Ecto neural progenitor cell (in vitro differentiated cells): ENCODE data around the gene RPUSD1.
"Not testable (repeated sequence)": the region's sequence is repeated elsewhere in the genome, so short reads cannot be mapped to it uniquely, and the experiment has no call there.

ENCODE experiments used
- DNase-seq: peaks from one replicate; pipeline ENCODE4 v3.0.0-alpha.2; 2018; ENCODE audit warnings: low spot score

RPUSD1 gene

DNA sequence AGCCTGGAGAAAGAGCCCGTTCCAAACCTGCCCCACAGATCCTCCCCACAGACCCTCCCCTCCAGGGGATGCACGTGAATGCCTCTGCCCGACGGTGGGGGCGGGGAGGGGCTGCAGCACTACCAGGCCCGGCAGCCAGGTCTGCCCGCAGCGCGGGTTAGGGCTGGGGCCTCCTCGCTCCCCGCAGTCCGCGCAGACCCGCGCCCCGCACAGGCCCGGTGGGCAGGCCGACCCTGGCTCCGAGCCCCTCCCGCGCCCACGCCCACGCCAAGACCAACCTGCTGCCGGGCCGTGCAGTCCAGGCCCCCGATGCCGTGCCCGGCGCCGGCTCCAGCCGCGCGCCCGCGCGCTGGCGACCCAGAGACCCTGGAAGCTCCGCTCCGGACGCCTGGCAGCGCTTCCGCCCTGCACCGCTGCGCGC, at the start of gene RPUSD1:
TSS of gene RPUSD1 (minus strand) at position 404 of the 421 bp plus-strand sequence. CDS start 644 bp downstream, outside the sequence.
- no peak for DNase-seq

GRCh38 chr16:836822-837221, 48.6 kb upstream of the RPUSD1 start:
- DNase-seq, result not testable (repeated sequence)

DNA sequence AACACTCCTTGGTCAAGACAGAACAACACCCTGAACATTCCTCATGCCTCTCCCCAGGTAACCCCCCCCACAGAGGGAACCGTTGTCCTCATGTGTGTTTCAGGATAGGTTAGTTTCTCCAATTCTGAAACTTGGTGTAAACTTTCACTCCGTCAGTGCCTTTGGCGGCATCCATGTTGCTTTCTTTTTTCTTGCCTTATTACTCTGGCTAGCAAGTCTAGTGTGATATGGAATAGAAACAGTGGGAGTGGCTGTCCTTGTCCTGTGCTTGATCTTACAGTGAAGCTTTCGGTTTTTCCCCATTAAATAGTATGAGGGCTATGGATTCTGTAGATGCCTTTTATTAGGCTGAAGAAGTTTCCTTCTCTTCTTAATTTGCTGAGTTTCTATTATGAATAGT, 48.0 kb upstream of the RPUSD1 start:
- DNase-seq, result no peak

- no peak for DNase-seq
These were observed 47.2 kb upstream of the RPUSD1 start for GRCh38 chr16:835373-835772.

DNA sequence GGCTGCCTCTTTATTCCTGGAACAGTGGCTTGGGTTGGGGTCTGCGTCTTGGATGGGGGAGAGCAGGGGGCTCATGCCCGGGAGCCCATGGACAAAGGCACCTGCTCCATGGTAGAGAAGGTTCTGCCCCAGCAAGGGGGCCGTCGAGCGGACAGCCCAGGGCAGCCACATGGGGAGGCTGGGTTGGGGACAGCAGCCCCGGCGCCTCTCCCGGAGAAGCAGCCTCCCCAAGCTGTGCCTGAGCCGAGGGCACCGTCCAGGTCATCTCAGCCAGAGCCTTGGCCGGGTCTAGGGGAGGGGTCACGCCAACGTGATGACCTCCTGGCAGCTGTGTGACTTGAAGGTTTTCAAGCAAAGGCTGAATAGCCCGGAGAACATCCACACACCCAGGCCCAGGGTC, 45.2 kb upstream of the RPUSD1 start:
- DNase-seq, result no peak

DNA sequence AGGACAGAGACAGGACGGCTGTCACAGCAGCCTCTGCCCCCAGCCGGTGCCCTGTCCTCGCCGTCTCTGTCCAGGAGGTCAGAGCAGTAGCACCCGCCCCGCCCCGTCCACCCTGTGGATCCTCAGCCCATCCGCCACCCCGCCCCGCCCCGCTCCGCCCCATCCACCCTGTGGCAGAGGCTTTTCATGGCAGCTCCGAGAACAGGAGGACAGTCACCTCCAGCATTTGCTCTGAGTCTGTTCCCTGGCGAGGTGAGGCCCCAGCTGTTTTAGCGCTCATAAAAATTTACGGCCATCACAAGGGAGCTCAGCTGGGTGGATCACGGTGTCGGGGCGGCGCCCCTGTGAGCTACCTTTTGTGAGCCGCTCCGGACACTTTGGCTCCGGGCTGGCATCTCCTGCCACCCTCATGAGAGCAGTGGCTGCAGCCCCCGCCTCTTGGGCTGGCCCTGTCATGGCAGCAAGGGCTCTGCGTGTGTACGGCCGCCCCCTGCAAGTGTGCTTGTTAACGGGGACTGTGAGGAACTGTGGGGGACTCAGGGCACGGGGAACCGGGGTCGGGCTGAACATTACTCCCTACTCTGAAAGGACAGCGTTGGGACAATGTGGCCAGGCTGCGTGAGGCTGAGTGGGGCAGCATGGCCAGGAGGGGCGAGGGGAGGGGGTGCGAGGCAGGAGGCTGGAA, 44.6 kb upstream of the RPUSD1 start:
- DNase-seq, result no peak

GRCh38 chr16:831571-832413, 43.6 kb upstream of the RPUSD1 start:
- DNase-seq, result no peak

GRCh38 chr16:830871-831570, 42.8 kb upstream of the RPUSD1 start:
- no peak for DNase-seq

GRCh38 chr16:830107-830870, 42.1 kb upstream of the RPUSD1 start:
- DNase-seq, result no peak

DNA sequence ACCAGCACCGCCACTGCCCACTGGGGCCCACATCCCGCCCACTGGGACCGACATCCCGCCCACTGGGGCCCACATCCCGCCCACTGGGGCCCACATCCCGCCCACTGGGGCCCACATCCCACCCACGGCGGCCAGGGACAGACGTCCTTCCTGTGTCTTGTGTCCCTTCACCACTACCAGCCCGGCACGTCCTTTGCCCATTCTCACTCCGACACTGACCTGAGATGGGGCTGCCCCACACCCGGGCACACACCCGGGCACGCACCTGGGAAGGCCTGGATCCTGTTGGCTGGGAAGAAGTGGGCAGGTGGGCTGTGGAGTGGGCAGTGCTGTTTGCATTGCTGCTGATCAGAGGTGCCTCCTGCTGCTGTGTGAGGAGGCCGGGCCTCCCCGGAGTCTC, 40.7 kb upstream of the RPUSD1 start:
- no peak for DNase-seq

DNA sequence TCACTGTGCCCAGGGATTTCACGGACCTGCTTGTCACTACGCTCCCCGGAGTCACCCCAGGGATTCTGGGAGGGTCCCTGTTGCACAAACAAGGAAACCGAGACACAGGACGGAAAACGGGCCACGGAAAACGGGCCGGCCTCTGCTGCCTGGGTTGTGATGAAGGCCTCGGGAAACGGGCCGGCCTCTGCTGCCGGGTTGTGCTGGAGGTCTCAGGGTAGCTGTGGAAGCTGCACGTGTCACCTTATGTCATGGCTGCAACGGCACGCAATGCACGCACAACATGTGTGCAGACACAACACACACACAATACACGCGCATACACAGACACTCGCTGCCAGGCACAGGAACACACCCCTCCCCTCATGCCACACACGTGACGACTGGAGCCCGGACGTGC, 39.3 kb upstream of the RPUSD1 start:
- DNase-seq, result no peak

- DNase-seq, result no peak
These were observed 37.3 kb upstream of the RPUSD1 start for GRCh38 chr16:825341-826061.

- DNase-seq, result no peak
These were observed 36.4 kb upstream of the RPUSD1 start for GRCh38 chr16:824601-825000.

DNA sequence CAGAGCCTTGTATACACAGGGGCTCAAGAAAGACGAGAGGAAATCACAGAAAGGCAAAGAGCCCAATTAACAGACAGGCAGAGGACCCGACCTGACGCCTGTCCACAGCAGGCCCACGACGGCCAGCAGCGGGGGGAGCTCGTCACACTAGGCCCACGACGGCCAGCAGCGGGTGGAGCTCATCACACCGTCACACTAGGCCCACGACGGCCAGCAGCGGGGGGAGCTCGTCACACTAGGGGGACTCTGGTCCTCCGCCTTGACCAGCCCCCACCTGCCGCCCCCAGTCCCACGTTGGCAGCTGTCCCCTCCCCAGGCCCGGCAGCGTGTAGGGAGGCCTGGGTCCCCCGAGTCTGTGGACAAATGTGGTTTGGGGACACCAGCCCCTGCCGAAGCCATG, 36.0 kb upstream of the RPUSD1 start:
- DNase-seq, result no peak

DNA sequence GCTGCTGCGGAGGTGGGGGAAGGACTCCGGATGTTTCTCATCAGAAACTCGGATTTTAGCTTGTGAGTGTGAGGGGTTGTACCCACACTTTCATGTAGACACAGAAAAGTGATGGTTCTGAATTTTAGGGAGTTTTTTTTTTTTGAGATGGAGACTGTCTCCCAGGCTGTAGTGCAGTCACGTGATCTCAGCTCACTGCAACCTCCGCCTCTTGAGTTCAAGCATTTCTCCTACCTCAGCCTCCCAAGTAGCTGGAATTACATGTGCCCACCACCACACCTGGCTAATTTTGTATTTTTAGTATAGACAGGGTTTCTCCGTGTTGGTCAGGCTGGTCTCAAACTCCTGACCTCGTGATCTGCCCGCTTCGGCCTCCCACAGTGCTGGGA, 34.7 kb upstream of the RPUSD1 start:
- no peak for DNase-seq

GRCh38 chr16:822174-822908, 34.2 kb upstream of the RPUSD1 start:
- no peak for DNase-seq

GRCh38 chr16:821751-822150, 33.6 kb upstream of the RPUSD1 start:
- DNase-seq, result no peak

GRCh38 chr16:820748-821147, 32.6 kb upstream of the RPUSD1 start:
- no peak for DNase-seq

DNA sequence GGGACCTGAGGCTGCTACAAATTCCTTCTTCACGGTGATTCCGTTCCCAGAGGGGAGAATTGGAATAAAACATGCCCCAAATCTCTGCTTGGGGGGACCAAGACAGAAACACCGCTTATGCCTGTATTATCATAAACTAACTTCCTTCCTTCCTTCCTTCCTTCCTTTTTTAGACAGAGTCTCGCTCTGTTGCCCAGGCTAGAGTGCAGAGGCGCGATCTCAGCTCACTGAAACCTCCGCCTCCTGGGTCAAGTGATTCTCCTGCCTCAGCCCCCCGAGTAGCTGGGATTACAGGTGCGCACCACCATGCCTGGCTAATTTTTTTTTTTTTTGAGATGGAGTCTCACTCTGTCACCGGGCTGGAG, 31.8 kb upstream of the RPUSD1 start:
- not testable (repeated sequence) for DNase-seq

DNA sequence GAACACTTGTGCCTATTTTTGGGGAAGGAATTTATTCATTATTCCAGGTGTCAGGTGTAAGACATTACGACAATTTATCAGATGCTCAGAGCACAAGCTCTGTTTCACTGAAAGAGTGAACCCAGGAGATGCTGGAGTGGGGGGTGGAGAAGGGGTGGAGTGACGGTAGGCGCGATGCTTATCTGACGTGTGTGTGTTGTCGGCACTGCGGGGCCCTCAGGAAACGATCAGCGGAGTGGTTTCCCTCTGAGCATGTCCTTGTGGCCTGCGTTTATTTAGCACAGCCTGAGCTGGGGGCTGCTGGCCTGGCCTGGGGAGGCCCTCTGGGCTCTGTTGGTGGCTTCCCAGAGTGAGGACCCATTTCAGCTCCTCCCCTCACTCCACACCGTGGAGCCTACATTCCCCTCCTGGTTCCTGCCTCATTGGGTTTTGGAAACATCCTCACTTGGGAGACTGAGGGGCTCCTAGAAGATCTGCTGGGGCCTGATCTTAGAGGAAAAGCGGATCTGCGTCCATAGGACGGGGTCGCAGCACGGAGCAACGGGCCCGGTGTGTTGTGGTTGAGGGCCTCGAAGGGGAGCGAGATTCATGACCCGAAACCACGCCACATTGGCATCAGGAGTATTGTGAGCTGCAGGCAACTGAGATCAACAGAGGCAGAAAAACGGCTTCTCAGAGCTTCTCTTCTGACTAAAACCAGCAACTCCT, 31.3 kb upstream of the RPUSD1 start:
- DNase-seq, result no peak
